ENCODE measurements around the gene PRR13. TPM values are rescaled to one million over a fixed set of nuclear protein-coding genes. Genes with fewer than 3 reads are reported as not detected.

PRR13 gene
- total and polyA plus RNA-seq, 2 experiments from 2014 or later = 42.4 to 217 TPM

DNA sequence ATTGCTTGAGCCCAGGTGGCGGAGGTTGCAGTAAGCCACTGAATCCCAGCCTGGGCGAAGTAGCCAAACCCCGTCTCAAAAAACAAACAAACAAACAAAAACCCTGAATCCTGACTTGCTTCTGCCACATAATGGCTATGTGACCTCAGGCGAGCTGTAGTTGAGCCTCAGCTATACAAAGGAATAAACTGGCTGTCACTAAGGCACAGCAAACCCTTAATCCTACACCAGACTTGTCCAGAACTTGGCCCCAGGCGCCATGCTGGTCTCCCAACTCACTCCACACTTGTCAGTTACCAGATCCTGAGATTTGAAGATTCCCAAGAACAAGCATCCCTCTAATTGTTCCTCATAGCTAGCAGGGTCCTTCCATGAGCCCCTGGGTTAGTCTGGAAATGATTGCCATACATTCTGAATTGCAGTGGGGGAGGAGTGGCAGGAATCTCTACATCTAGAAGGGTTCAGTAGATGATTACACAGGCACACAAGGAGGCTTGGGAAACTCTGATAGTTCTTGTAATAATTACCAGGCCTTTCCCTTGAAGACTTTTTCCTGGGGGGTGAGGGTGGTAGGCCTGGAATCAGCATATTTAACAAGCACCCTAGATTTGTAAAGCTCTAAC lies 47.8 kb downstream of the PRR13 start:
- Histone ChIP-seq H3K27me3 (replicated peaks; ENCODE audit: insufficient read depth) (no peaks in the 10 kb centered on the region), H3K27ac (no peak overlapping the region), H3K4me1 (ENCODE audit: insufficient read depth) (peaks cover 9% of the 10 kb centered on the region; the same call in 1 of the 2 replicates), H4K20me1 (ENCODE audit: insufficient read depth) (no peaks in the 10 kb centered on the region), H3K36me3 (ENCODE audit: low read depth) (no peaks in the 10 kb centered on the region), H3K9ac (no peak overlapping the region), H3F3A (ENCODE audit: insufficient read depth) (peaks cover 5% of the 10 kb centered on the region), H3K79me2 (ENCODE audit: insufficient read depth) (peaks cover 42% of the 10 kb centered on the region), H3K4me2 (ENCODE audit: unreplicated experiment) (no peak overlapping the region), H3K9me2 (ENCODE audit: insufficient read depth) (no peaks in the 10 kb centered on the region), H3K9me3 (ENCODE audit: low read depth) (no peaks in the 10 kb centered on the region), H2AFZ (no peak overlapping the region), H3K4me3 (no peak overlapping the region)
- in situ Hi-C loops (cut with MboI) = no loop called here
- no peak for TF ChIP-seq EZH2phosphoT487 (IDR thresholded peaks at IDR 0.05; ENCODE audit: insufficient read depth, low read depth)
- DNase-seq = no peak
- 89 to 97% methylated on average over 5 of the region's 5 CpGs for WGBS, 2 experiments (ENCODE audit: low coverage in 1 of 2, low lambda C conversion rate in 2 of 2, missing lambda C conversion rate in 2 of 2)

DNA sequence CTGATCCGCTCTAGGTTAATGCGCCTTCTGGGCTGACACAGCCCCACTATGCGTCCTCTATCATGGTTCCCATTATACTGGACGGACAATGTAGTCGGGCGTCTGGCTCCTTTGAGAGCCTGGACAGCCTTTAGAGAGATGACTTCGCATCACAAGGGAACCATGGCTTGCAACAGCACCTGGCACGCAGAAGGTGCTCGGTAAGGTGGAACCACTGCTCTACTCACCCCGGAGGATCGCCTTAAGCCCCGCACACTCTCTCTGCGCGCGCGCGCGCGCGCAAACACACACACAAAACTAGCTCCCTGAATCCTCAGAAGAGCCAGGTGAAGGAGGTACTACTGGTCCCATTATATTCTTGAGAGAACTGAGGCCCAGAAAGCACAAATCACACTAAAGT lies 50.7 kb downstream of the PRR13 start:
- H2AFZ ChIP-seq = peak overlapping the region; percentile 83; the same call in 1 of the 2 replicates
- H3K27me3 ChIP-seq (replicated peaks; ENCODE audit: insufficient read depth) = no peaks in the 10 kb centered on the region
- peaks cover 23% of the 10 kb centered on the region for H3K4me1 ChIP-seq (ENCODE audit: insufficient read depth)
- no peaks in the 10 kb centered on the region for H3K9me2 ChIP-seq (ENCODE audit: insufficient read depth)
- peak overlapping the region; percentile 86 for H3K4me2 ChIP-seq (ENCODE audit: unreplicated experiment)
- TF ChIP-seq EZH2phosphoT487 (IDR thresholded peaks at IDR 0.05; ENCODE audit: insufficient read depth, low read depth) (no peak), EZH2 (IDR thresholded peaks at IDR 0.05; ENCODE audit: insufficient read depth, poor library complexity, severe bottlenecking) (no peak)
- H4K20me1 ChIP-seq (ENCODE audit: insufficient read depth) = no peaks in the 10 kb centered on the region
- no peaks in the 10 kb centered on the region for H3K9me3 ChIP-seq (ENCODE audit: low read depth)
- H3K4me3 ChIP-seq = peak overlapping the region; percentile 72
- H3K79me2 ChIP-seq (ENCODE audit: insufficient read depth) = peaks cover 64% of the 10 kb centered on the region
- peak overlapping the region; percentile 64 for H3K27ac ChIP-seq
- H3K9ac ChIP-seq = peak overlapping the region; percentile 79
- H3F3A ChIP-seq (ENCODE audit: insufficient read depth) = peaks cover 12% of the 10 kb centered on the region; the same call in 1 of the 2 replicates
- WGBS, 2 experiments (ENCODE audit: low coverage in 1 of 2, low lambda C conversion rate in 2 of 2, missing lambda C conversion rate in 2 of 2) = 62 to 70% methylated on average over 20 of the region's 20 CpGs
- in situ Hi-C loops (cut with MboI) = no loop called here
- DNase-seq = no peak
- no peaks in the 10 kb centered on the region for H3K36me3 ChIP-seq (ENCODE audit: low read depth)

DNA sequence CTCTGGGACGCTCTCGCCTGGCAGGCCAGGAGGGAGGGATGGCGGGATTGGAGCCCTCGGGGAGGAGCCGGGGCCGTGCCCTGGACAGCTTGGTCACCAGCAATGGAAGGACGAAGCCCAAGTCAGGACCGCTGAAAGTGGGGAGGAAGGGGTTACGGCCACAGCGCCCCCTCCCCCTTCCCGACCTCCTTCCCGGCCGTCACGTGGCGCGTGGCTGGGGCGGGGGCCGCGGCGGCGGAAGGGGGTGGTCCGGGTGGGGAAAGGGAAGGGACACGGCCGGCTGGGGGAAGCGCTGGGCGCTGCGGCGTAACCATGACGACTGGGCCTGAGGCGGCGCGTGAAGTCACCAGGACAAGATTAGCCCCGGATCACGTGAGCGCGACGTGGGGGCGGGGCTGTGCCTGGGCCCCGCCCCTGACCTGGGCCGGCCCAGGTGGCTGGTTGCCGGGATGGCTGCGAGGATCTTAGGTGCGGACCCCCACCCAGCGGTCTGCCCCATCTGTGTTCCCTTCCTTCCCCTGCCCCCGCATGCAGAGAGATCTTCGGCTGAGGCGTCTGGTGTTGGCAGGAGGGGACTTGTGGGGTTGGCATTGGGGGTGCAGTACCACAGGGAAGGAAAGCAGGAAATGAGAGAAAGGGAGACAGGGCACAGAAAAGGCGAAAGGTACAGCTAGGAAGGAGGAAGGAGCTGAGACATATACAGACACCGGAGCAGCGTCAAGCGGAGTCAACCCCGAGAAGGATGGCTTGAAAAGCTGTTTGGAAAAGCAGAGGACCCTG lies 51.5 kb downstream of the PRR13 start:
- WGBS, 2 experiments (ENCODE audit: low coverage in 1 of 2, low lambda C conversion rate in 2 of 2, missing lambda C conversion rate in 2 of 2) = 5% methylated on average over 30 to 37 of the region's 52 CpGs
- Histone ChIP-seq H3K4me3 (peak overlapping the region; percentile 72), H3K27me3 (replicated peaks; ENCODE audit: insufficient read depth) (no peaks in the 10 kb centered on the region), H3K9ac (peak overlapping the region; percentile 79), H3K4me2 (ENCODE audit: unreplicated experiment) (peak overlapping the region; percentile 86), H3K27ac (peak overlapping the region; percentile 64), H3K9me3 (ENCODE audit: low read depth) (no peaks in the 10 kb centered on the region), H4K20me1 (ENCODE audit: insufficient read depth) (no peaks in the 10 kb centered on the region), H3K79me2 (ENCODE audit: insufficient read depth) (peaks cover 66% of the 10 kb centered on the region), H3K36me3 (ENCODE audit: low read depth) (no peaks in the 10 kb centered on the region), H3F3A (ENCODE audit: insufficient read depth) (peaks cover 12% of the 10 kb centered on the region; the same call in 1 of the 2 replicates), H2AFZ (peak overlapping the region; percentile 83), H3K9me2 (ENCODE audit: insufficient read depth) (no peaks in the 10 kb centered on the region), H3K4me1 (ENCODE audit: insufficient read depth) (peaks cover 23% of the 10 kb centered on the region)
- in situ Hi-C loops (cut with MboI) = no loop called here
- peak; percentile 96 for DNase-seq
- no peak for TF ChIP-seq EZH2 (IDR thresholded peaks at IDR 0.05; ENCODE audit: insufficient read depth, poor library complexity, severe bottlenecking)
- no peak for TF ChIP-seq EZH2phosphoT487 (IDR thresholded peaks at IDR 0.05; ENCODE audit: insufficient read depth, low read depth)

DNA sequence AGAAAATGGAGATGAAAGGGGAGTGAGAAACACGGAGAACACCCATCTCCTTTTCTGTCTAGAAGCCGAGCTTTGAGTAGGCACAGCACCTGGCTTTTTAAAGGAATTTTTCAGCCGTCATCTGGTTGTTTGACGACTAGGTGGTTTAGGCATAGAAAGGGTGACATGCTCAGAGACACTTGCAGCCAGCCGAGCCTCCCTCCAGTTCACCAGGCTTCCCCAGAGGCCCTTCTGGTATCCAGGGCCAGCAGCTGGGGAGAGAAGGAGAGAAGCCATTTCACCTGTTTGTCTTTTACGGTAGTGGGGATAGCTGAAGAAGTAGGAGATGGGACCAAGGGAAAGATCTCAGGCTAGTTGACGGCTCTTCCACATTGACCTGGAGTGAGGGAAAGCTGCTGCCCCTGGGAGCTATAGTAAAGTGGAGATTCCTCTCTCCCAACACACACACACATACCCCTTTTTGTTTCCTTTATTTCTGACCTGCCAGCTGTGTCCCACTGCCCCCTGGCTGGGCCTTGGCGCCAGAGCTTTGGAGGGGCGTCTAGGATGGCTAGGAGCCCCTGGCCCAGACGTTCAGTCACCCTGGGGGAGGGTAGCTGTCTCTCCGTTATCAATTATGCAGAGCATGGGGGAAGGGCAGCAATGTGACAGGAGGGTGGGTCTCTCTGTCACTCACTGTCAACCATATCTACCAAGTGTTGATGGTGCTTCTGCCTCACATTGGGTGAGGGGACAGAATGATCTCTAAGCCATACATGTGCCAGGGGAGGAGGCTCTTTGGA lies 52.3 kb downstream of the PRR13 start:
- no peaks in the 10 kb centered on the region for H3K27me3 ChIP-seq (replicated peaks; ENCODE audit: insufficient read depth)
- H3K36me3 ChIP-seq (ENCODE audit: low read depth) = no peaks in the 10 kb centered on the region
- H3K4me3 ChIP-seq = peak overlapping the region; percentile 72
- H3K9me2 ChIP-seq (ENCODE audit: insufficient read depth) = no peaks in the 10 kb centered on the region
- H3F3A ChIP-seq (ENCODE audit: insufficient read depth) = peaks cover 12% of the 10 kb centered on the region; the same call in 1 of the 2 replicates
- peak overlapping the region; percentile 86 for H3K4me2 ChIP-seq (ENCODE audit: unreplicated experiment)
- peaks cover 67% of the 10 kb centered on the region for H3K79me2 ChIP-seq (ENCODE audit: insufficient read depth)
- H3K9me3 ChIP-seq (ENCODE audit: low read depth) = no peaks in the 10 kb centered on the region
- peak overlapping the region; percentile 64; the same call in 1 of the 2 replicates for H3K27ac ChIP-seq
- WGBS, 2 experiments (ENCODE audit: low coverage in 1 of 2, low lambda C conversion rate in 2 of 2, missing lambda C conversion rate in 2 of 2) = 33 to 36% methylated on average over 11 of the region's 11 CpGs
- peak overlapping the region; percentile 83 for H2AFZ ChIP-seq
- TF ChIP-seq EZH2phosphoT487 (IDR thresholded peaks at IDR 0.05; ENCODE audit: insufficient read depth, low read depth) (no peak), EZH2 (IDR thresholded peaks at IDR 0.05; ENCODE audit: insufficient read depth, poor library complexity, severe bottlenecking) (no peak)
- peak overlapping the region; percentile 79 for H3K9ac ChIP-seq
- no peak for DNase-seq
- H4K20me1 ChIP-seq (ENCODE audit: insufficient read depth) = no peaks in the 10 kb centered on the region
- peaks cover 23% of the 10 kb centered on the region for H3K4me1 ChIP-seq (ENCODE audit: insufficient read depth)
- in situ Hi-C loops (cut with MboI) = no loop called here

Other genes with a start within 250 kb of the PRR13 start
- 1.4 and 2.4 TPM in 2 replicates for gene ITGB7, start 234.5 kb upstream of the PRR13 start, total RNA-seq (2014; rRNA removed; shearing (Covaris generic))
- 0.84 and 1.2 TPM in 2 replicates for gene ITGB7, start 234.5 kb upstream of the PRR13 start, polyA plus RNA-seq (2016; fragmentation: Nextera tagmentation; extraction: Ambion mirVana)
- gene RARG, start 209.5 kb upstream of the PRR13 start, total RNA-seq (2014; rRNA removed; shearing (Covaris generic)) = 75.3 and 76.6 TPM in 2 replicates
- 116 and 118 TPM in 2 replicates for gene RARG, start 209.5 kb upstream of the PRR13 start, polyA plus RNA-seq (2016; fragmentation: Nextera tagmentation; extraction: Ambion mirVana)
- gene ESPL1, start 173.4 kb upstream of the PRR13 start, total RNA-seq (2014; rRNA removed; shearing (Covaris generic)) = 5.6 and 8.5 TPM in 2 replicates
- 2.0 and 3.3 TPM in 2 replicates for gene ESPL1, start 173.4 kb upstream of the PRR13 start, polyA plus RNA-seq (2016; fragmentation: Nextera tagmentation; extraction: Ambion mirVana)
- 380 and 393 TPM in 2 replicates for gene PFDN5, start 146.2 kb upstream of the PRR13 start, total RNA-seq (2014; rRNA removed; shearing (Covaris generic))
- gene PFDN5, start 146.2 kb upstream of the PRR13 start, polyA plus RNA-seq (2016; fragmentation: Nextera tagmentation; extraction: Ambion mirVana) = 609 and 625 TPM in 2 replicates
- gene MYG1, start 142.0 kb upstream of the PRR13 start, total RNA-seq (2014; rRNA removed; shearing (Covaris generic)) = 39.6 and 48.9 TPM in 2 replicates
- 47.8 and 52.4 TPM in 2 replicates for gene MYG1, start 142.0 kb upstream of the PRR13 start, polyA plus RNA-seq (2016; fragmentation: Nextera tagmentation; extraction: Ambion mirVana)
- 63.4 and 72.0 TPM in 2 replicates for gene AAAS, start 120.1 kb upstream of the PRR13 start, total RNA-seq (2014; rRNA removed; shearing (Covaris generic))
- 46.6 and 49.7 TPM in 2 replicates for gene AAAS, start 120.1 kb upstream of the PRR13 start, polyA plus RNA-seq (2016; fragmentation: Nextera tagmentation; extraction: Ambion mirVana)
- gene SP7, start 105.4 kb upstream of the PRR13 start, total RNA-seq (2014; rRNA removed; shearing (Covaris generic)) = not detected in 2 replicates
- gene SP7, start 105.4 kb upstream of the PRR13 start, polyA plus RNA-seq (2016; fragmentation: Nextera tagmentation; extraction: Ambion mirVana) = not detected in 2 replicates
- 30.3 and 37.8 TPM in 2 replicates for gene SP1, start 61.6 kb upstream of the PRR13 start, total RNA-seq (2014; rRNA removed; shearing (Covaris generic))
- 3.6 and 3.8 TPM in 2 replicates for gene SP1, start 61.6 kb upstream of the PRR13 start, polyA plus RNA-seq (2016; fragmentation: Nextera tagmentation; extraction: Ambion mirVana)
- not detected in 2 replicates for gene AMHR2, start 17.9 kb upstream of the PRR13 start, total RNA-seq (2014; rRNA removed; shearing (Covaris generic))
- not detected in 2 replicates for gene AMHR2, start 17.9 kb upstream of the PRR13 start, polyA plus RNA-seq (2016; fragmentation: Nextera tagmentation; extraction: Ambion mirVana)
- gene PCBP2, start 10.4 kb downstream of the PRR13 start, total RNA-seq (2014; rRNA removed; shearing (Covaris generic)) = 143 TPM in 2 replicates
- gene PCBP2, start 10.4 kb downstream of the PRR13 start, polyA plus RNA-seq (2016; fragmentation: Nextera tagmentation; extraction: Ambion mirVana) = 94.3 and 100 TPM in 2 replicates
- 36.5 and 37.4 TPM in 2 replicates for gene MAP3K12, start 57.7 kb downstream of the PRR13 start, total RNA-seq (2014; rRNA removed; shearing (Covaris generic))
- gene MAP3K12, start 57.7 kb downstream of the PRR13 start, polyA plus RNA-seq (2016; fragmentation: Nextera tagmentation; extraction: Ambion mirVana) = 8.7 and 10.4 TPM in 2 replicates
- gene TARBP2, start 59.5 kb downstream of the PRR13 start, total RNA-seq (2014; rRNA removed; shearing (Covaris generic)) = 40.1 and 54.1 TPM in 2 replicates
- gene TARBP2, start 59.5 kb downstream of the PRR13 start, polyA plus RNA-seq (2016; fragmentation: Nextera tagmentation; extraction: Ambion mirVana) = 32.1 and 36.0 TPM in 2 replicates
- not detected in 2 replicates for gene NPFF, start 65.8 kb downstream of the PRR13 start, total RNA-seq (2014; rRNA removed; shearing (Covaris generic))
- not detected in 2 replicates for gene NPFF, start 65.8 kb downstream of the PRR13 start, polyA plus RNA-seq (2016; fragmentation: Nextera tagmentation; extraction: Ambion mirVana)
- 10.5 and 12.8 TPM in 2 replicates for gene ATF7, start 184.6 kb downstream of the PRR13 start, total RNA-seq (2014; rRNA removed; shearing (Covaris generic))
- 21.5 and 24.3 TPM in 2 replicates for gene ATF7, start 184.6 kb downstream of the PRR13 start, polyA plus RNA-seq (2016; fragmentation: Nextera tagmentation; extraction: Ambion mirVana)
- gene ATP5MC2, start 234.3 kb downstream of the PRR13 start, total RNA-seq (2014; rRNA removed; shearing (Covaris generic)) = 191 and 257 TPM in 2 replicates
- 266 TPM in 2 replicates for gene ATP5MC2, start 234.3 kb downstream of the PRR13 start, polyA plus RNA-seq (2016; fragmentation: Nextera tagmentation; extraction: Ambion mirVana)

Measured in GM23248 (cell line).